GM19438 (cell line): ENCODE data around the gene PDE4C.
"Not testable (repeated sequence)": the region's sequence is repeated elsewhere in the genome, so short reads cannot be mapped to it uniquely, and the experiment has no call there.

Source experiments
- ATAC-seq: cut with Tn5 transposase; IDR thresholded peaks from one replicate; pipeline ENCODE4 v1.9.1; 2021; ENCODE audit warnings: low read depth; ENCODE audit not compliant: unreplicated experiment

The PDE4C gene

GRCh38 chr19:18224525-18225354, 1.5 kb downstream of the PDE4C start:
- ATAC-seq: peak; percentile 86

- peak; percentile 8 for ATAC-seq
These were observed 2.2 kb downstream of the PDE4C start for GRCh38 chr19:18223860-18224524.

- ATAC-seq: no peak
These were observed 4.2 kb downstream of the PDE4C start for GRCh38 chr19:18221815-18222725.

GRCh38 chr19:18220632-18221275, 5.5 kb downstream of the PDE4C start:
- ATAC-seq: no peak

GRCh38 chr19:18219911-18220631, 6.2 kb downstream of the PDE4C start:
- no peak for ATAC-seq

GRCh38 chr19:18218600-18218999, 7.6 kb downstream of the PDE4C start:
- ATAC-seq: no peak

GRCh38 chr19:18218159-18218558, 8.1 kb downstream of the PDE4C start:
- no peak for ATAC-seq

GRCh38 chr19:18216789-18217188, 9.4 kb downstream of the PDE4C start:
- ATAC-seq: no peak

GRCh38 chr19:18214779-18215433, 11.3 kb downstream of the PDE4C start:
- no peak for ATAC-seq

- no peak for ATAC-seq
These were observed 14.6 kb downstream of the PDE4C start for GRCh38 chr19:18211683-18212082.

- ATAC-seq: not testable (repeated sequence)
These were observed 16.3 kb downstream of the PDE4C start for GRCh38 chr19:18209912-18210311.

GRCh38 chr19:18208098-18208951, 17.9 kb downstream of the PDE4C start:
- ATAC-seq: no peak

GRCh38 chr19:18206018-18206417, 20.2 kb downstream of the PDE4C start:
- ATAC-seq: no peak

GRCh38 chr19:18205200-18205892, 20.9 kb downstream of the PDE4C start:
- no peak for ATAC-seq

- peak; percentile 11 for ATAC-seq
These were observed 21.6 kb downstream of the PDE4C start for GRCh38 chr19:18204394-18205199.

GRCh38 chr19:18203863-18204393, 22.3 kb downstream of the PDE4C start, which contains the start of gene RAB3A:
Gene RAB3A (minus strand): TSS chr19:18204042. CDS start chr19:18202740, 1,302 bp downstream.
- peak; percentile 82 for ATAC-seq
